Ramos (cell line): ENCODE results near the gene GNAI2.
"Not testable (repeated sequence)": the region's sequence is repeated elsewhere in the genome, so short reads cannot be mapped to it uniquely, and the experiment has no call there.

Source experiments
- in situ Hi-C: fragments of 300-500 bp; cut with MboI; formaldehyde crosslinking; loops from one replicate; pipeline ENCODE4 v1.14.3; 2022; ENCODE audit warnings: low sequenced_read_pairs; ENCODE audit not compliant: unreplicated experiment

GNAI2 gene

GRCh38 chr3:50272911-50273688 lies 37.1 kb downstream of the GNAI2 start:
- in situ Hi-C loops: loop anchor here (5.0 kb wide), 1 partner anchor 81 kb away; the partner anchor contains the start of gene GNAT1

- in situ Hi-C loops: loop anchor here (5.0 kb wide), 1 partner anchor 81 kb away; the partner anchor contains the start of gene GNAT1
Measured at GRCh38 chr3:50273689-50274065, 37.7 kb downstream of the GNAI2 start.

DNA sequence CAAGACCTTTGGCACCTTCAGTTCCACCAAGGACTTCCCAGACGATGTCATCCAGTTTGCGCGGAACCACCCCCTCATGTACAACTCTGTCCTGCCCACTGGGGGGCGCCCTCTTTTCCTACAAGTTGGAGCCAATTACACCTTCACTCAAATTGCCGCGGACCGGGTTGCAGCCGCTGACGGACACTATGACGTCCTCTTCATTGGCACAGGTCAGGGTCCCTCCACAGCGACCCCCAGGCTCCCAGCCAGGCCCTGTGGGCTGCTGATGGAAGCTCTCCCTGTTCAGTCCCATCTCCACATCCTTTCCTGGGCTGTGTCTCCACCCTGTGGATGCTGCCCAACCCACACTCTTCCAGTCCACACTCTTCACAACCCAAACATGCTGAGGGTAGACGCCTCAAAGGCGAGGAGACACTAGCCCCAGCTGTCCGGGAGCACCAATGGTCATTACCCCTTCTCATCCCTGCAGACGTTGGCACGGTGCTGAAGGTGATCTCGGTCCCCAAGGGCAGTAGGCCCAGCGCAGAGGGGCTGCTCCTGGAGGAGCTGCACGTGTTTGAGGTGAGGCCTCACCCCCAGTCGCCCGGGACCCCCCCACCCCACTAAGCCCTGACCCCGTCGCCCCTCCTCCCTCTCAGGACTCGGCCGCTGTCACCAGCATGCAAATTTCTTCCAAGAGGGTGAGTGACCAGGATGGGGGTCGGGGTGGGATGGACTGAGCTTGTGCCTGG lies 38.5 kb downstream of the GNAI2 start:
- in situ Hi-C loops: loop anchor here (5.0 kb wide), 1 partner anchor 82 kb away; the partner anchor contains the start of gene GNAT1

- in situ Hi-C loops: no loop called here
Measured at GRCh38 chr3:50275141-50275995, 39.4 kb downstream of the GNAI2 start.

DNA sequence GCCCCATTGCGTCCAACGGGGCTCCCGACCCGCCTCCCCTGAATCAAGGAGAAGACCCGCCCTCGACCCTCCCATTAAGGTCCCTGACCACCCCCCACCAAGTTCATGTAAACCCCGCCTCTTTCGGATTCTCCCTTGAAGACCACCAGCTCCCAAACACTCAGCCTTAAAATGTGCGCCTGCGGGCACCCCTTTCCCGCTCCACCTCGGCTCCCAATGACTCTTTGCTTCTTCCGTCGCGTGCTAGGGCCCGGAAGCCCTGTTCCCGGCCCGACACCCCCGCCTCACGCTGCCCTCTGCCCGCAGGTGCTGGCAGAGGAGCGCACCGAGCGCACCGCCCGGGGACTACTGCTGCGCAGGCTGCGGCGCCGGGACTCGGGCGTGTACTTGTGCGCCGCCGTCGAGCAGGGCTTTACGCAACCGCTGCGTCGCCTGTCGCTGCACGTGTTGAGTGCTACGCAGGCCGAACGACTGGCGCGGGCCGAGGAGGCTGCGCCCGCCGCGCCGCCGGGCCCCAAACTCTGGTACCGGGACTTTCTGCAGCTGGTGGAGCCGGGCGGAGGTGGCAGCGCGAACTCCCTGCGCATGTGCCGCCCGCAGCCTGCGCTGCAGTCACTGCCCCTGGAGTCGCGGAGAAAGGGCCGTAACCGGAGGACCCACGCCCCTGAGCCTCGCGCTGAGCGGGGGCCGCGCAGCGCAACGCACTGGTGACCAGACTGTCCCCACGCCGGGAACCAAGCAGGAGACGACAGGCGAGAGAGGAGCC lies 40.2 kb downstream of the GNAI2 start:
- in situ Hi-C loops: no loop called here

DNA sequence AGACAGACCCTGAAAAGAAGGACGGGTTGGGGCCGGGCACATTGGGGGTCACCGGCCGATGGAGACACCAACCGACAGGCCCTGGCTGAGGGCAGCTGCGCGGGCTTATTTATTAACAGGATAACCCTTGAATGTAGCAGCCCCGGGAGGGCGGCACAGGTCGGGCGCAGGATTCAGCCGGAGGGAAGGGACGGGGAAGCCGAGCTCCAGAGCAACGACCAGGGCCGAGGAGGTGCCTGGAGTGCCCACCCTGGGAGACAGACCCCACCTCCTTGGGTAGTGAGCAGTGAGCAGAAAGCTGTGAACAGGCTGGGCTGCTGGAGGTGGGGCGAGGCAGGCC lies 40.7 kb downstream of the GNAI2 start:
- in situ Hi-C loops: no loop called here

DNA sequence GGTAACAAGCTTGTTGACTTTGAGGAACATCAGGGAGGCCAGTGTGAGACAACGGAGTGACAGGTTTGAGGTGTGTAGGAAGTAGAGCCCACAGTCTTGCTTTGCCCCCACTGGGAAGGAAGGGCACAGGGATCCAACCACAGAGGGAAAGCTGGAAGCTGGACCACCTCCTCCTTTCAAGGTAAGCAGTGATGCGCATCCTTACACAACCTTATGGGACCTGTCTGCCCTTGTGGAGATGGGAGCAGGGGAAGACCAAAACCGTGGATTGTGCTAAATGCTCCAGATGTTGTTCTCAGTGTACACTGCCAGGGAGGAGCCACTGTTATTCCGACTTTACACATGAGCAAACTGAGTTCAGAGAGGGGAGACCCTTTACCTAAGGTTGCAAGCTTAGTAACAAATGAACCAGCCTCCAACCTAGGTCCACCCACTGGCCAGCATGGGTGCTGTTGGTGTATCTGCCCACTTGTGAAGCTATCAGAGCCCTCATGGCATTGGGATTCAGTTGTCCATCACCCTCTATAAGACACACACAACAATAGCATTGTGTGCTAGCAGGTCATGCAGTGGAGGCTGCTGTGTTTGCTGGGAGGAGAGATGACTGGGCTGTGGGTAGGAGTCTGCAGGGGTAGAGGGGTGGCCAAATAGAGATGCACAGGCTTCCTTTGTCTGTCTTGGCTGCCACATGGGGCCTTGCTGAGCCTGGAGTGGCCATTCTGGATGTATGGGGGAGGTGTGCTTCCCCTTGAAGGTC lies 42.3 kb downstream of the GNAI2 start:
- in situ Hi-C loops: no loop called here

DNA sequence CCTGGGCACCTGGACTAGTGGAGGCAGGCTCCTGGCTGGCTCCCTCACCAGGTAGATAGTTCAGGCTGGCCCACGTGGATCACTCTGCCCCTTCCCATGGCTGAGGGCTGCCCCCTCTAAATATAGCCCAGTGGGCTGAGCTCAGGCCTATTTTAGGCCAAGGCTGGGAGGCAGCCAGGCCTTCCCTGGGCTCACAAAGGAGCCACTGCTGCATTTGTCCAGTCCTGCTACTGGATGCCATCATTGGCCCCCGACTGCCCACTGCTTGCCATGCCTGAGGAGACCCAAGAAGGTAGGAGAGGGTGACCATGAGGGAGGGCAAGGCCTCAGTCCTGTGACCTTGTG lies 42.8 kb downstream of the GNAI2 start, which contains the start of gene LSMEM2:
LSMEM2 (plus strand) TSS at position 208 of the 345 bp plus-strand sequence; CDS start at position 235, 27 bp downstream.
- in situ Hi-C loops: no loop called here

GRCh38 chr3:50279255-50280016 lies 43.4 kb downstream of the GNAI2 start:
- in situ Hi-C loops: no loop called here

- in situ Hi-C loops: not testable (repeated sequence)
Measured at GRCh38 chr3:50284121-50284520, 48.1 kb downstream of the GNAI2 start.

DNA sequence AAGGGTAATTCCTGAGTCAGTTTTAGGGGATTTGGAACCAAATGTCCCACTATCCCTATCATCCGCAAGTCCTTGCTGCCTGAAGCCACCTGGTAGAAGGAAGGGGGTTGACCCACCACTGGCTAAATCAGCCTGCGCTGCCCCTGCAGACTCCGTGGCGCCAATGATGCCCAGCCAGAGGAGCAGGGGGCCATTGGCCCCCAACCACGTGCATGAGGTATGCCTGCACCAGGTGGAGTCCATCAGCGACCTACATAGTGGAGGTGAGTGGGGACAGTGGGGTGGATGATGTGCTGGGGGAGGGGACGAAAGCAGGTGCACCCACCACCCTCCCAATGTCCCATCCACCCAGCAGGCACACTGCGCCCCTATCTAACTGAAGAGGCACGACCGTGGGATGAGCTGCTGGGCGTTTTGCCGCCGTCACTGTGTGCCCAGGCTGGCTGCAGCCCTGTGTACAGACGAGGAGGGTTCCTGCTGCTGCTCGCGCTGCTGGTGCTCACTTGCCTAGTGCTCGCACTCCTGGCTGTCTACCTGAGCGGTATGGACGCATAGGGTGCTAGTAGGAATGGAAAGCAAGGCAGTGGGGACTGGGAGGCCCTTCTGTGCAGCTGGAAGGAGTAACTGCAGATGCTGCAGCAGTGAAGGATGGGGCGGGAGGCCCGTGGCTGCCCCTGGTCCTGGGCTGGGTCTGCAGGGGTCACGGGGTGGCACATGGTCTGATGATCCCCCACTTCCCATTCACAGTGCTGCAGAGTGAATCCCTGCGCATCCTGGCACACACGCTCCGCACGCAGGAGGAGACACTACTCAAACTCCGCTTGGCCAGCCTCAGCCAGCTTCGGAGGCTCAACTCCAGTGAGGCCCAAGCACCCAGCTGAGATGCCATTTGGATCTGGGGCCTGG lies 50.6 kb downstream of the GNAI2 start:
- in situ Hi-C loops: no loop called here

DNA sequence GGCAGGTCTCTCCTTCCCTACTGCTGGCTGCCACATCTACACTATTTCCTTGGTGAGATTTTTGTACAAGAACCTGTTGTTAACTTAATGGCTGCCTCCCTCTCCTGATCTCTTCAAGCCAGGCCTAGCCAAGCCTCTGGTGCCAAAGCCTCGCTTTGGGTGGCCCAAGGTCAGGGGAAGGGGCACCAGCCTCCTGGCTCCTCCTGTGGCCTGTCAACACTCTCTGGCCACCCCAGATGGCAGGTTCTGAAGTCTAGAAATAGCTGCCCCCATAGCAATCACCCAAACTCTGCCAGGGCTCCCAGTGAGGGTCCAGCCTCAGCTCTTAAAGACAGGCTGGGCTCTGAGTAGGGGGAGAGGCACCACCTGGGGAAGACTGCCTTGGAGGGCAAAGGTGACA lies 51.3 kb downstream of the GNAI2 start:
- in situ Hi-C loops: no loop called here

- in situ Hi-C loops: no loop called here
Measured at GRCh38 chr3:50288387-50289007, 52.5 kb downstream of the GNAI2 start.

DNA sequence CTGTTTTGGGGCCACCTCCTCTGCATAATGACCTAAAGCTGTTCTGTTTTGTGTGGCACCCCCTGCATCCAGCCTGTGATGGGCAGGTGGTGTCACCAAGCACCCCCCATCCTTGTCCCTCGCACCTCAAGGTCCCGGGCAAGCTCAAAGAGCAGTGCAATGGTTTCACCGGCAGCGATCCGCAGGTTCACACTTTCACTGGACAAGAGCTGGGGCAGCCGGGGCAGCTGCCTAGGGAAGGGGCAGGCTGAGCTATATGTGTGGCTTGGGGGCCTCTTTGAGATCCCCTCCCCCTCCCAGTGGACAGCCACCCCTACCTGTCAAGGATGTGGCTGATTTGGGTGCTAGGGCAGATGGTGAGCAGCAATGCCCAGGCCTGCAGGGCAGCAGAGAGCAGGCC lies 53.1 kb downstream of the GNAI2 start:
- in situ Hi-C loops: no loop called here

- in situ Hi-C loops: no loop called here
Measured at GRCh38 chr3:50290161-50290641, 54.2 kb downstream of the GNAI2 start.

GRCh38 chr3:50292159-50293078 lies 56.4 kb downstream of the GNAI2 start, which contains the start of gene IFRD2:
TSS of gene IFRD2 (minus strand) at chr3:50292429. CDS start at chr3:50292274, 155 bp downstream.
- in situ Hi-C loops: no loop called here
